GM18505 (cell line): ENCODE data around the gene FBXO28.
A peak's percentile ranks its signal among the peaks of the same experiment; 100 is the strongest.

Experiments used
- ATAC-seq: cut with Tn5 transposase; IDR thresholded peaks from one replicate; pipeline ENCODE4 v1.9.1; 2021; ENCODE audit not compliant: unreplicated experiment
- POLR2A ChIP-seq: IDR thresholded peaks from 4 replicates; pipeline ENCODE4 v1.6.1; 2011; ENCODE audit warnings: borderline replicate concordance; ENCODE audit not compliant: insufficient read depth, insufficient read length; ENCODE audit errors: extremely low read depth

The FBXO28 gene

DNA sequence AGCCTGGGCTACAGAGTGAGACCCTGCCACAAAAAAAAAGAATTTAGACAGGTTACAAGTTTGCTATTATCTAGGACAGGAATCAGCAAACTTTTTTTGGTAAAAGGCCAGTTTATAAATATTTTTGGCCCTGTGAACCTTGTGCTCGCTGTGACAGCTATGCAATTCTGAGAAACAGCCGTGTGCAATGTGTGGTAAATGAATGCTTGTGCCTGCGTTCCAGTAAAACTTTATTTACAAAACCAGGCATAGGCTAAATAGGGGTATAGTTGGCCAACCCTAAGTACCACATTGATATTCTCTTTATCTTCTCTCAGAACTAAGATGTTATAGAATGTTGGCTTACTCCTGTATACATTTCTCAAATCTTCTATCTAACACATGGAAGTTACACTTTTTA, 24.3 kb downstream of the FBXO28 start:
- TF ChIP-seq POLR2A = no peak
- no peak for ATAC-seq

DNA sequence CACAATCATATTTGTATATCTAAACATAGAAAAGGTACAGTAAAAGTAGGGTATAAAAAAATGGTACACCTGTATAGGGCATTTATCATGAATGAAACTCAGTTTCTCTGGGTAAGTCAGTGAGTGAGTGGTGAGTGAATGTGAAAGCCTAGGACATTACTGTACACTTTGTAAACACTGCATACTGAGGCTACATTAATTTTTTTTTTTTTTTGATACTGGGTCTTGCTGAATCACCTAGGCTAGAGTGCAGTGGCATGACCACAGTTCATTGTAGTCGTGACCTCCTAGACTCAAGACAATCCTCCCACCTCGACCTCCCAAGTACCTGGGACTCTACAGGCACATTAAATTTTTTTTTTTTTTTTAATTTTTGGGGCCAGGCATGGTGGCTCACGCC, 27.8 kb downstream of the FBXO28 start:
- ATAC-seq = no peak
- no peak for TF ChIP-seq POLR2A

DNA sequence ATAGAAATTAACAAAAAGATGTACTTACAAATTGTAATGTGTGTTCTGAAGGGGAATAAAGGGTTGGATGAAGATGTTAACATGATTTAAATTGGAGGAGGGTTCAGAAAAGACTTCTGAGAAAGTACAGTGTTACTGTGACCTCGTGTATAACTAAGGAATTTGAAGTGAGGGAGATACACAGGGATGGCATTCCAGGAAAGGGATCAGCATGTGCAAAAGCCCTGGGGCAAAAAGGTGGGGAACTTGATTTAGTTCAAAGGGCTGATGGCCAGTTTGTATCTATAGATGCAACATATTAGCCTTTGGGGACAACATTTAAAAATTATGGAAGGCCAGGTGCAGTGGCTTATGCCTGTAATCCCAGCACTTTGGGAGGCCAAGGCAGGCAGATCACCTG, 35.8 kb downstream of the FBXO28 start:
- no peak for TF ChIP-seq POLR2A
- no peak for ATAC-seq

DNA sequence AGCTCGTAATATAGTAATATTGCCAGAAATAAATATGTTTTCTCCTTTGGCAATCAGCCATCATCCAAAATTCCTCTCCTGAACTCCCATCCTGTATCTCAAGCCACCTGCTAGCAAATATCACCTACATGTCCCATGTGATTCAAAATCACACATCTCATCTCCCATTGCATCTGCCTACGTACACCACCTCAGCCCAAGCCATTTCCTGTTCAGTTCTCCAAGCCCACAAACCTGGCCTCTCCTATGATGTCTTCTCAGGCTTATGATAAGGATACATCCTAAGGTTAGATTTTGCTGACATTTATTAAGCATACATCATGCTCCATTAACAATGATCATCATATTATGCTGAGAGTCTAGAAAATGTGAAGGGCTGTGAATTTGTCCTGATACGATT, 37.2 kb downstream of the FBXO28 start:
- TF ChIP-seq POLR2A = no peak
- no peak for ATAC-seq

DNA sequence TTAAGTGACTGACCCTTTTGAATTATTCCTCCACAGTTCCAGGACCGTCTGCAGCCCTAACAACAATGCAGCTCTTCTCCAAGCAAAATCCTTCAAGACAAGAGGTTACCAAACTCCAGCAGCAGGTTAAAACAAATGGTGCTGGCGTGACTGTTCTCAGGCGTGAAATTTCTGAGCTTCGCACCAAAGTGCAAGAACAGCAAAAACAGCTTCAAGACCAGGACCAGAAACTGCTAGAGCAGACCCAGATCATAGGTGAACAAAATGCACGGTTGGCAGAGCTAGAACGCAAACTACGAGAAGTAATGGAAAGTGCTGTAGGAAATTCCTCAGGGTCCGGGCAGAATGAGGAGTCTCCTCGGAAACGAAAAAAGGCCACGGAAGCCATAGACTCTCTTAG, 43.4 kb downstream of the FBXO28 start:
- ATAC-seq = no peak
- TF ChIP-seq POLR2A = no peak

- ATAC-seq = no peak
- TF ChIP-seq POLR2A = no peak
Observed at GRCh38 chr1:224159541-224159940, 45.6 kb downstream of the FBXO28 start.

- TF ChIP-seq POLR2A = no peak
- ATAC-seq = no peak
Observed at GRCh38 chr1:224160171-224160682, 46.3 kb downstream of the FBXO28 start.

DNA sequence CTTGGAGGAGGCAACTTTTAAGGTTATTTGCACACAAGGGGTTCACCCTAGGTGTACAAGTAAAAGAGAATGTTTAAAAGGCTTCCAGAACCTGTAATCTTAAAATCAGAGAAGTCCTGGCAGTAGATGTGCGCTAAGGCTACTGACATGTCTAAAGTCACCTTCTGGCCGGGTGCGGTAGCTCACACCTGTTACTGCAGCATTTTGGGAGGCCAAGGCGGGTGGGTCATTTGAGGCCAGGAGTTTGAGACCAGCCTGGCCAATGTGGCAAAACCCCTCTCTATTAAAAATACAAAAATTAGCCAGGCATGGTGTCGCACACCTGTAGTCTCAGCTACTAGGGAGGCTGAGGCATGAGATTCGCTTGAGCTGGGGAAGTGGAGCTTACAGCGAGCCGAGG, 48.9 kb downstream of the FBXO28 start:
- TF ChIP-seq POLR2A = no peak
- no peak for ATAC-seq

DNA sequence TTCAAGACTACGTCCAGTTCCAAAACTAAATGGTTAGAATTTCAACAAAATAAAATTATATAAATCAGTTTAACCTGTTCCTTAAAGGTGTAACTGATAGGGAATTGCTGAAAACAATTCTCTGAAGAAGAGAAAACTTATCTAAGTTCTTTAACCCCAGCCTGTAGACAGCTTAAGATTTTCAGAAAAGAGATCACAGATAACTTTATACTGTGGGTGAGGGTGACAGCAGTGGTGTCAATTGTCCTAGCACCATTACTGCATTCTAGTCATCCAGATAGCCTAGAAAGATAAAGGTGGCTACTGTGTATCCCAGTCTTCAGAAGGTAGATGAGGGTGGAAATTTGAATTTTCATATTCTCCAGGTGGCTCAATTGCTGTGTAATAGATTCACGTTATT, 49.4 kb downstream of the FBXO28 start:
- ATAC-seq = no peak
- TF ChIP-seq POLR2A = no peak

DNA sequence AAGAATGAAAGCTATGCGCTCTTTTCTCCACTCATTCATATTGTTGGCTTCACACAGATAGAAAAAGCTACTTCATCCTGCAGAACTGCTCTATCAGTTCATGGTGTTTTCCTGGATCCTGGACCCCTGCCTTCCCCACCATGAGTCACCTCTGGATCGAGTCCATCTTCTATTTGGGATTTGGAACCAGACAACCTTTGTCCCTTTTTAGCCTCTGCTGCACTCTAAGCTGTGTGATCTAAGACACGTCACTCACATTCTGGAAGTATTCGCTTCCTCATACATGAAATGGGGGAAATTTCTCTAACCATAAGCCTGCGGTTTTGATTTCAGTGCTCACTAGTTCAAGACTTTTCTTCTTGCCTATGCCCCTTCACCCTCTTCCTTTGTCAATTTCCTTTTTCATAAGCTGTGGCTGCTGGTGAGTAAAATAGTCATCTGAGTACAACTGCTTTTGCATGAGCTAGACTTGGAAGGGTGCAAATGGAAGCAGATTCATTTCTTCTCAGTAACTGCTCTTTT, 55.0 kb downstream of the FBXO28 start:
- peak; percentile 94 for ATAC-seq
- no peak for TF ChIP-seq POLR2A

- TF ChIP-seq POLR2A = no peak
- no peak for ATAC-seq
Observed at GRCh38 chr1:224169718-224170270, 55.9 kb downstream of the FBXO28 start.

DNA sequence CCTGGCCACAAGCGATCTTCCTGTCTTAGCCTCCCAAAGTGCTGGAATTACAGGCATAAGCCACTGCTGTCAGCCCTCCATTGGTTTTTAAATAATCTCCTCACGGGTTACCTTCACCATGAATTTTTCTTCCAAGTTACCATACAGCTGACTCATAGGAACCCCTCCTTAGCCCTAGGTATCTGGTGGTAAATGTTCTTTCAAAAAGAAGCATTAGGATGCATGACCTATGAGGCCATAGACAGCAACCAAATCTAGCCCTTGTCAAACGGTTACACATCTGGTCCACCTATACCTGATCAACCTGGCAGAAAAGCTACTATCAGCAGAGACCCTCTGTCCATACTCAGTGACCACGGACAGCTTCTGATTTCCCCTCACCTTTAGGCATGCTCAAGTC, 56.4 kb downstream of the FBXO28 start:
- TF ChIP-seq POLR2A = no peak
- ATAC-seq = no peak

- no peak for TF ChIP-seq POLR2A
- no peak for ATAC-seq
Observed at GRCh38 chr1:224170748-224171478, 57.0 kb downstream of the FBXO28 start.

- TF ChIP-seq POLR2A = no peak
- no peak for ATAC-seq
Observed at GRCh38 chr1:224172229-224172628, 58.3 kb downstream of the FBXO28 start.
